Fibroblast of skin of left biceps (primary cell): ENCODE results near the gene GCLC.

Source experiments
- DNase-seq, 2 experiments: peaks; one replicate each; pipeline ENCODE4 v3.0.0-alpha.2; 2013; ENCODE audit warnings: low read depth in 2 of 2

The GCLC gene

DNA sequence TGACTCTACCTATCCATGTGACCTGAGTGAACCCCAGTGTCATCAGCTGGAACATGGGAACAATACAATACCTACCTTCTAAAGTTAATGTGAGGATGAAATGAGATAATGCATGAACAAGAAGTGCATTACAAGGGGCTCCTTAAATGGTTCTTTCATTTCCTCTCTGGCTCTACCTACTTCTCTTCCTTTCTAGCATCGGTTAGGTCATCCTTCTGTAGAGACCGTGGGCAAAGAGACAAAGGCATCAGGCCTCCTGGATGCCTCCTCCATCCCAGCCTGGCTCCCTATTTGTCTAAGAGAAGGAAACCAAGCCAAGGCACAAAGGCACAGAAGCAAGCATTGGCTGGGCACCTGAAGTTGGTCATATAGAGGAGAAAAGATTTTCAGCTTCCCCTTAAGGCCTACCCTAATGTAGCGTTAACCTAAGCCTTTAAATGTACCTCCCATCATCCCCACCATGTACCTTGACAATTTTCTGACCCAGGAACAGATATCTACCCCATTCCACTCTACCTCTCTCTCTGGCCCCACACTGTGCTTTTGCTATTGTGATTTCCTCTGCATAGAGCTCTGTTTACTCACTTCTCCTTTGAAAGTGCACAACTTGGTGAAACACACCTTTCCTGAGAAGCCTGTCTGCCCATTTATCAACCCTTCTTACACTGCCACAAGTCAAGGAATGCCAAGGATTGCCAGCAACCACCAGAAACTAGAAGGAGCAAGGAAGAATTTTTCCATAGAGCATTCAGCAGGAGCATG lies 86.6 kb downstream of the GCLC start:
- no peak for DNase-seq

DNA sequence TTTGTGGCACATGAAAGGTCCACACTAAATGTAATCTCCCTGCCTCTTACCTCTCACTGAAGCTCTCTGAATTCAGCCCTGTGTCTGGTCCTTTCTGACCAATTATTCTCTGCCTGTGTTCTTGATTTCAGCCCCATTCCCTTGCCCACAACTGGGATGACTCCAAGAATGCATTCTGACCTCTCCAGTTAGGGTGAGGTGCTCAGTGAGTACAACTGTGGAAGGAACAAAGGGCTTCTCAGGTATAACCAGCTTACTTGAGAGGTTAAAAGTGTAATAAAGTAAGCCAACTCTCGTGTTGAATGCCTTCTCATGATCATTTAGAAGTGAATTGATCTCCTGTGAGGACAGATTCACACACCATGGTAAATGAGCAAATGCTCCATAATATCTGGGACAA lies 88.1 kb downstream of the GCLC start:
- no peak for DNase-seq

DNA sequence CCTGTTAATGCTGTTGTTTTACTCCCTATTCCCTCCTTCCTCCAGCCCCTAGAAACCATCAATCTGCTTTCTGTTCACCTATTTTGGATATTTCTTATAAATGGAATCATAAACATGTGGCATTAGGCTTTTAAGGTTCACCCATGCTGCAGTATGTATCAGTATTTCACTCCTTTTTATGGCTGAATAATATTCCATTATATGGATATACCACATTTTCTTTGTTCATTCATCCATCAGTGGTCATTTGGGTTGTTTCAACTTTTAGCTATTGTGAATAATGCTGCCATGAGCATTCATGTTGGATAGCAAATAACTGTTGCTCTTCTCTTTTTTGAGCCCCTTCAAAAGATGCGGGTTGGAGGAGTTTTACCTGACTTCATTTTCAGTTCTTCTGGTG lies 89.2 kb downstream of the GCLC start:
- DNase-seq = no peak

DNA sequence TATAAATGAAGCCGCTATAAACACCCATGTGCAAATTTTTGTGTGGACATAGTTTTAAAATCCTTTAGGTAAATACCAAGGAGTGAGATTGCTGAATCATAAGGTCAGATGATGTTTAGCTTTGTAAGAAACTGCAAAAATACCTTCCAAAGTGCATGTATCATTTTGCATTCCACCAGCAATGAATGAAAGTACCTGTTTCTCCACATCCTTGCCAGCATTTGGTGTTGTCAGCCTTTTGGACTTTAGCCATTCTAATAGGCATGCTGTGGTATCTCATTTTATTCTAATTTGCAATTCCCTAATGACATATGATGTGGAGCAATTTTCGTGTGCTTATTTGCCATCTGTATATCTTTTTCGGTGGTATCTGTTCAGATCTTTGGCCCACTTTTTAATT lies 93.7 kb downstream of the GCLC start:
- DNase-seq = no peak

DNA sequence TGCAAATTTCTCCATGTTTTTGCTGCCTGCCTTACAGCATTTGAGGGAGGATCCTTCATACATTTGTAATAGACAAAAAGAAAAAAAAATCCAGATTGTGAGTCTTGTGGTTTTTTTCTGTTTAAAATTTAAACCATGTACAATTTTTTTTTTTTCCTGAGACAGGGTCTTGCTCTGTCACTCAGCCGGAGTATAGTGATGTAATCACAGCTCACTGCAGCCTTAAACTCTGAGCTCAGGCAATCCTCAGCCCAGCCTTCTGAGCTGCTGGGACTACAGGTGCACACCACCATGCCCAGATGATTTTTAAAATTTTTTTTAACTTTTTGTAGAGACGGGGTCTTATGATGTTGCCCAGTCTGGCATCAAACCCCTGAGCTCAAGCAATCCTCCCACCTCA lies 97.0 kb downstream of the GCLC start:
- no peak for DNase-seq
